DND-41 (cell line): ENCODE results near the gene OXA1L.

Source experiments
- ATAC-seq: fragments of 200-7000 bp; cut with Tn5 transposase; 3 replicates; pipeline ENCODE4 v1.9.1; 2021; ENCODE audit warnings: low read depth; ENCODE audit not compliant: insufficient read depth
- DNase-seq: peaks from one replicate; pipeline ENCODE4 v3.0.0-alpha.2; 2020
- H2AFZ ChIP-seq: 2 replicates; pipeline ENCODE4 v1.6.0; 2012; ENCODE audit warnings: low read depth, low read length
- H3K27ac ChIP-seq: 2 replicates; pipeline ENCODE4 v1.5.1; 2012; ENCODE audit warnings: low read length, inconsistent platforms
- H3K27me3 ChIP-seq: fragments of 200-600 bp; sonication (generic); 2 replicates; pipeline ENCODE4 v1.6.0; 2012; ENCODE audit warnings: low read length, mild to moderate bottlenecking, inconsistent platforms; ENCODE audit not compliant: insufficient read depth, poor library complexity
- H3K36me3 ChIP-seq: 2 replicates; pipeline ENCODE4 v1.5.1; 2012; ENCODE audit warnings: low read length, inconsistent platforms; ENCODE audit not compliant: insufficient read depth
- H3K4me1 ChIP-seq: 2 replicates; pipeline ENCODE4 v1.5.1; 2012; ENCODE audit warnings: mild to moderate bottlenecking, low read length; ENCODE audit not compliant: insufficient read depth
- H3K4me2 ChIP-seq: 2 replicates; pipeline ENCODE4 v1.6.0; 2012; ENCODE audit warnings: mild to moderate bottlenecking, moderate library complexity, low read length, inconsistent platforms; ENCODE audit not compliant: insufficient read depth
- H3K4me3 ChIP-seq, 2 experiments: fragments of 200-600 bp in 1 of 2; shearing (Covaris generic) in 1 of 2; 2 replicates each; pipeline ENCODE4 v1.5.1; 2012 to 2016; ENCODE audit warnings: inconsistent platforms in 2 of 2, low read length in 2 of 2, mild to moderate bottlenecking in 2 of 2, low read depth in 1 of 2, moderate library complexity in 1 of 2
- H3K79me2 ChIP-seq: 2 replicates; pipeline ENCODE4 v1.6.0; 2012; ENCODE audit warnings: low read length, inconsistent platforms; ENCODE audit not compliant: insufficient read depth
- H3K9ac ChIP-seq: 2 replicates; pipeline ENCODE4 v1.6.0; 2012; ENCODE audit warnings: low read depth, mild to moderate bottlenecking, inconsistent platforms, low read length, moderate library complexity
- H3K9me3 ChIP-seq: 2 replicates; pipeline ENCODE4 v1.5.1; 2012; ENCODE audit warnings: low read length, moderate library complexity, mild to moderate bottlenecking, inconsistent platforms; ENCODE audit not compliant: insufficient read depth, severe bottlenecking
- H4K20me1 ChIP-seq: 2 replicates; pipeline ENCODE4 v1.6.0; 2012; ENCODE audit warnings: low read length; ENCODE audit not compliant: insufficient read depth
- EZH2 ChIP-seq: IDR thresholded peaks from 3 replicates; pipeline ENCODE4 v1.6.1; 2012; ENCODE audit warnings: borderline replicate concordance, low read depth, mild to moderate bottlenecking, moderate library complexity, low read length, inconsistent platforms; ENCODE audit not compliant: severe bottlenecking
- TF ChIP-seq, protein P1 (sequence below): IDR thresholded peaks from 2 replicates; pipeline ENCODE4 v1.5.1; 2012; ENCODE audit warnings: borderline replicate concordance, low read length, moderate library complexity, mild to moderate bottlenecking; ENCODE audit not compliant: poor library complexity, severe bottlenecking; ENCODE audit errors: extremely low read depth

Gene OXA1L

DNA sequence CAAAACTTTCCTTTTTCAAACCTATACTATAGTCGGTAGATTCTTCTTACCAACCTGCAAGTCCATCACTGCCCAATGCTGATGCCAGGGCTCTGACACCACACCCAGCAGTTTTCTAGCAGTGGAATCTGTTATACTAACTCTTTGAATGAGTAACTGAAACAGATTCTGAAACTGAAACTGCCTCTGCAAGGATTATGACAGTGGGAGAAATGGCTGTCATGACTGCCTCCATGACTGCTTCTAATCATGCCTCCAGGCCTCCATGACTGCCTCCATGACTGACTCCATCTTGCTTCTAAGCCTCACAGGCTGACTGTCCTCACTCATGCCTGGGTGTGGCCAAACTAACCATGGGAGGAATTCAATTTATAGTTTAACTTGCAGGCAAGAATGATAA is 29.4 kb upstream of the OXA1L start:
- DNase-seq, result no peak
- no peak overlapping the region for H3K4me2 ChIP-seq
- H3K79me2 ChIP-seq, result no peaks in the 10 kb centered on the region
- no peak overlapping the region for H3K27ac ChIP-seq
- no peak overlapping the region for H3K4me3 ChIP-seq
- no peak for ATAC-seq
- no peaks in the 10 kb centered on the region for H3K9me3 ChIP-seq
- no peaks in the 10 kb centered on the region for H3K27me3 ChIP-seq
- TF ChIP-seq EZH2, result no peak
- TF ChIP-seq, protein P1, sequence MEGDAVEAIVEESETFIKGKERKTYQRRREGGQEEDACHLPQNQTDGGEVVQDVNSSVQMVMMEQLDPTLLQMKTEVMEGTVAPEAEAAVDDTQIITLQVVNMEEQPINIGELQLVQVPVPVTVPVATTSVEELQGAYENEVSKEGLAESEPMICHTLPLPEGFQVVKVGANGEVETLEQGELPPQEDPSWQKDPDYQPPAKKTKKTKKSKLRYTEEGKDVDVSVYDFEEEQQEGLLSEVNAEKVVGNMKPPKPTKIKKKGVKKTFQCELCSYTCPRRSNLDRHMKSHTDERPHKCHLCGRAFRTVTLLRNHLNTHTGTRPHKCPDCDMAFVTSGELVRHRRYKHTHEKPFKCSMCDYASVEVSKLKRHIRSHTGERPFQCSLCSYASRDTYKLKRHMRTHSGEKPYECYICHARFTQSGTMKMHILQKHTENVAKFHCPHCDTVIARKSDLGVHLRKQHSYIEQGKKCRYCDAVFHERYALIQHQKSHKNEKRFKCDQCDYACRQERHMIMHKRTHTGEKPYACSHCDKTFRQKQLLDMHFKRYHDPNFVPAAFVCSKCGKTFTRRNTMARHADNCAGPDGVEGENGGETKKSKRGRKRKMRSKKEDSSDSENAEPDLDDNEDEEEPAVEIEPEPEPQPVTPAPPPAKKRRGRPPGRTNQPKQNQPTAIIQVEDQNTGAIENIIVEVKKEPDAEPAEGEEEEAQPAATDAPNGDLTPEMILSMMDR, result no peak
- no peak overlapping the region for H2AFZ ChIP-seq
- H3K36me3 ChIP-seq, result no peaks in the 10 kb centered on the region
- H3K4me1 ChIP-seq, result no peaks in the 10 kb centered on the region
- H4K20me1 ChIP-seq, result no peaks in the 10 kb centered on the region
- no peak overlapping the region for H3K9ac ChIP-seq

DNA sequence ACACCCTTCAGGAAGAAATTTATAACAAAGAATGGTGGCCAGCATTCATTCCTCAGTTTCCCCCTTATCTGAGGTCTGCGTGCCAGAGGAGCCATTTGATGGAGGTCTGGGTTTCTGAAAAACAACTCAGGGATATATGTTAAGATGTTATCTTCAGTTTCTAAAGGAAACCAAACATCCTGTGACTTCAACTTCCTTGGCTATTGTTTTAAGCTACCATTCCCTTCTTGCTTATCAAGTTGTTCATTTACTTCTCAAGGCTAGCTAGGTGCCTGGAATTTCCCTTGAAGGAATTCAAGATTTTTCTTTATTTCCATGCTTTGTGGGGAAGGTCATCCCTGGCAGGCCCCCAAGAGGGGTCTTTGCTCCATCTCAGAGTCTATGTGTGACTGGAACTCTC is 27.1 kb upstream of the OXA1L start:
- Histone ChIP-seq H3K4me2 (no peak overlapping the region), H3K4me3 (no peak overlapping the region), H3K27me3 (no peaks in the 10 kb centered on the region), H3K9me3 (no peaks in the 10 kb centered on the region), H3K27ac (no peak overlapping the region), H2AFZ (no peak overlapping the region), H3K9ac (no peak overlapping the region), H3K79me2 (no peaks in the 10 kb centered on the region), H3K36me3 (no peaks in the 10 kb centered on the region), H3K4me1 (no peaks in the 10 kb centered on the region), H4K20me1 (no peaks in the 10 kb centered on the region)
- DNase-seq (no peak), ATAC-seq (no peak)
- no peak for TF ChIP-seq EZH2
- TF ChIP-seq, protein P1, result no peak

DNA sequence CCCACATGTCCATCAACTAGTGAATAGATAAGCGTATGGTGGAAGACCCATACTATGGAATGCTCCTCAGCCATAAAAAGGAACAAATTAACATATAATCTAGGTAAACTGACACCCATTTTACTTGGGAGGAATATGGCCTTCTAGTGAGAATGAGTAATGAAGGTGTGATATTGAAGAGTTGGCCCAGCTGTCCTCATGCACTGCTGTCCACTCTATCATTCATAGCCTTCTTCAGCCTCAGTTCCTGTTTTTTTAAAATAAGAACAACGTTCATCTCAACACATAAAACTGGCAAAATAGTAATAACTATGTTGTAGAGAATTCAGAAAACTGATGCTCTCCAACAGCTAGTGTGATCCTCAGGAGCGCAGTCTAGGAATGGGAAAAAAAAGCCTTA is 26.5 kb upstream of the OXA1L start:
- TF ChIP-seq, protein P1, result no peak
- no peak for TF ChIP-seq EZH2
- H3K36me3 ChIP-seq, result no peaks in the 10 kb centered on the region
- no peaks in the 10 kb centered on the region for H3K79me2 ChIP-seq
- no peak overlapping the region for H3K4me3 ChIP-seq
- no peak overlapping the region for H3K27ac ChIP-seq
- H3K4me1 ChIP-seq, result no peaks in the 10 kb centered on the region
- H3K9ac ChIP-seq, result no peak overlapping the region
- DNase-seq (no peak), ATAC-seq (no peak)
- H4K20me1 ChIP-seq, result no peaks in the 10 kb centered on the region
- no peaks in the 10 kb centered on the region for H3K27me3 ChIP-seq
- no peak overlapping the region for H3K4me2 ChIP-seq
- H3K9me3 ChIP-seq, result no peaks in the 10 kb centered on the region
- H2AFZ ChIP-seq, result no peak overlapping the region

DNA sequence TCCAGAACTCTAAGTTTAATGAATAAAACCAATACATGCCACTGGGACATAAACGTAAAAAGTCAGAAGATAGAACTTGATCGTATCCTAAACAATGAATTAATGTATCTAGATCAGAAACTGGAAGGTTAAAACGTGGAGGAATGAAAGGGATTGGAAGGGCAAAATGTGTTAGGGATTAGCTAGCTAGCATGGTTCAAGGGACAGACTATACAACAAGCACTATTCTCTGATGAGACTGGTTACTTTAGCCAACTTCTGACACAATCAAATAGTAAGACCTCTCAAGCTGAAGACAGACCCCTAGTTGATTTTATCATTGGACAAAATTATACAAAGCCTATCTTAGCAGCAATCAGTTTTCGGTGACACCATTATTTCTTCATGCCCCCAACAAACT is 18.7 kb upstream of the OXA1L start:
- Histone ChIP-seq H3K27me3 (peaks cover 12% of the 10 kb centered on the region), H3K9ac (no peak overlapping the region), H2AFZ (no peak overlapping the region), H3K27ac (no peak overlapping the region), H3K36me3 (no peaks in the 10 kb centered on the region), H3K79me2 (no peaks in the 10 kb centered on the region), H3K4me3 (no peak overlapping the region), H3K4me1 (no peaks in the 10 kb centered on the region), H3K4me2 (no peak overlapping the region), H4K20me1 (no peaks in the 10 kb centered on the region), H3K9me3 (no peaks in the 10 kb centered on the region)
- TF ChIP-seq EZH2, result no peak
- TF ChIP-seq, protein P1, result no peak
- ATAC-seq (no peak), DNase-seq (no peak)
